GM12801 (cell line): Measurements from ENCODE around the gene DYNLL2.

ENCODE experiments used
- TF ChIP-seq, protein P1 (sequence below): IDR thresholded peaks from one replicate; pipeline ENCODE4 v1.5.1; 2011; ENCODE audit warnings: control low read depth; ENCODE audit not compliant: insufficient read length; ENCODE audit errors: extremely low read depth

DYNLL2 gene

DNA sequence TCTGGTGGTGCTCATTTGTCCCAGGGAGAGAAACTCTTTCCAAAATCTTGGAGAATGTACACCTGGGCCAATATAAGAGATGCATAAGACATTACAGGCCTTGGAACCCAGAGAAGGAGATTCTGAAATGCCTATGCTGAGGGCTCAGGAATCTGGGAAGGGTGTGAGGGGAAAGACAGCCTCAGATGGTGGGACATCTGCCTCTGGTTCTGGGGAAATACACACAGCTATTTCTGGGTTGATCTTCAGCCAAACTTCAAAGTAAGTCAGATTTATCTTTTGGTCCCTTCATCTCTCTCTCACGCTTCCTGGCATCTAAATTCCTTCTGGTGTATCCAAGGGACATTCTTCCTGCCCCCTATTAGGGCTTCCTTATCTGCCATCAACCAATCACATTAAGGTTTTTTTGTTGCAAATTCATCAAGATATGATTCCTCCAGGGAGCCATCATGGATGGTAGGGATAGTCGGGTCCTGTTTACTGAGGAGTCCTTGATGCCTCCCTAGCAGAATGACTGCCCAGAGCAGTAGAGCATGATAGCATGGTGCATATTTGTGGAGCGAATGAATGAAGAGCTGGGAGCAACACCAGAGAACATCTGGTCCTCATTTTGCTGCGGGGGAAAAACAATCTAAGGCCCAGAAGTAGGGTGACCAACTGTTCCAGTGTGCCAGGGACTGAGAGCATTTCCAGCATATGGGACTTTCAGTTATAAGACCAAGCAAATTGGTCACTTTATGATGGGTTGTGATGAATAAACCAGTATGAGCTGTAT, 35.7 kb upstream of the DYNLL2 start:
- TF ChIP-seq, protein P1, sequence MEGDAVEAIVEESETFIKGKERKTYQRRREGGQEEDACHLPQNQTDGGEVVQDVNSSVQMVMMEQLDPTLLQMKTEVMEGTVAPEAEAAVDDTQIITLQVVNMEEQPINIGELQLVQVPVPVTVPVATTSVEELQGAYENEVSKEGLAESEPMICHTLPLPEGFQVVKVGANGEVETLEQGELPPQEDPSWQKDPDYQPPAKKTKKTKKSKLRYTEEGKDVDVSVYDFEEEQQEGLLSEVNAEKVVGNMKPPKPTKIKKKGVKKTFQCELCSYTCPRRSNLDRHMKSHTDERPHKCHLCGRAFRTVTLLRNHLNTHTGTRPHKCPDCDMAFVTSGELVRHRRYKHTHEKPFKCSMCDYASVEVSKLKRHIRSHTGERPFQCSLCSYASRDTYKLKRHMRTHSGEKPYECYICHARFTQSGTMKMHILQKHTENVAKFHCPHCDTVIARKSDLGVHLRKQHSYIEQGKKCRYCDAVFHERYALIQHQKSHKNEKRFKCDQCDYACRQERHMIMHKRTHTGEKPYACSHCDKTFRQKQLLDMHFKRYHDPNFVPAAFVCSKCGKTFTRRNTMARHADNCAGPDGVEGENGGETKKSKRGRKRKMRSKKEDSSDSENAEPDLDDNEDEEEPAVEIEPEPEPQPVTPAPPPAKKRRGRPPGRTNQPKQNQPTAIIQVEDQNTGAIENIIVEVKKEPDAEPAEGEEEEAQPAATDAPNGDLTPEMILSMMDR, result no peak

DNA sequence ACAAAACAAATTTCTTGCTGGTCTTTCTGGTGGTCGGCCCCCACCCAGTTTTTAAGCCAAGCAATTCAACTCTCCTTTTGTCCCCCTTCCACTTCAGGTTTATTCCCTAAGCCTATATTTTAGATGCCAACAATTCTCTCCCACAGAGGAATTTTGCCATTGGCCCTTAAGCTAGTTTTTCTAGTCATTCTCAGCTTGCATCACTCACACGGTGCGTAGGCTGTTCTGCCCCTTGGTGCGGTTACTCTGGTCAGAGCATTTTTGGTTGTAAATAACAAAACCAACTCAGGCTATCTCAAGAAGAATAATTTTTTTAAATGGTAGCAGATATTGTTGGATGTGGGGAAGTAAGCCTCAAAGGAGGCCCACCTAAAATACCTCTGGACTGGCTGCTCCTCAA, 33.7 kb upstream of the DYNLL2 start:
- TF ChIP-seq, protein P1, result no peak

DNA sequence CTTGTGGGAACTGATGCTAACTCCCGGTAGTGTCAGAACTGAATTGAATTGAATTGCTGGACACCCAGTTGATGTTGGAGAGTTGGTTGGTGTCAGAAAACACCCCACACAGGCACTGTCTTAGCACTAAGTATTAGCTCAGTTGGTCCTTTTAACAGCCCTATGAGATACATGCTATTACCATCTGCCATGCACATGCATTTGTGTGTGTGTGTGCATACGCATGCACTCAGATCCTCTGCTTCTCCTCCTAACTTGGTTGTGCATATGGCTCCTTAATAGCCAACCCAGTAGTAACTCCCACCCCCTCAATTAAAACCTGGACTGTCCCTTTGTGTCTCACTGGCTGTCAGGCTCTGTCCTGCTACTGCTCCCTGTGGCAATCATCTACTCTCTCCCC, 32.3 kb upstream of the DYNLL2 start:
- TF ChIP-seq, protein P1, result no peak

DNA sequence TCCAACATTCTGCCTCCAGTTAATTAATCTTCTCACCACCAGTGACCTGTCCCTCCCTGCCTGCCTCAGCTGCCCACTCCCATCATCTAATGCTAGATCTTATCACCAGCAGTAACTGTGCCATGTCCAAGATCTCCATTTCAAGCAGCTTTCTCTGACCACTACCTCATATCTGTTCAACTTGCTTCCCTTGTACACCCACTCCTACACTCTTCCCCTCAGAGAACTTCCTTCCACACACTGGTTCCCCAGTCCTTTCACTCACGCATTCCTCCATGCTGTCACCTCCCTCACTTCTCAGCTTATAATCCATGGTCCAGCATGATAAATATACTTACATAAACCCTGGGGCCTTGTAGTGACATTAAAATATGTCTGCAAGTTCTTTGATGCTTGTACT, 31.8 kb upstream of the DYNLL2 start:
- TF ChIP-seq, protein P1, result no peak

DNA sequence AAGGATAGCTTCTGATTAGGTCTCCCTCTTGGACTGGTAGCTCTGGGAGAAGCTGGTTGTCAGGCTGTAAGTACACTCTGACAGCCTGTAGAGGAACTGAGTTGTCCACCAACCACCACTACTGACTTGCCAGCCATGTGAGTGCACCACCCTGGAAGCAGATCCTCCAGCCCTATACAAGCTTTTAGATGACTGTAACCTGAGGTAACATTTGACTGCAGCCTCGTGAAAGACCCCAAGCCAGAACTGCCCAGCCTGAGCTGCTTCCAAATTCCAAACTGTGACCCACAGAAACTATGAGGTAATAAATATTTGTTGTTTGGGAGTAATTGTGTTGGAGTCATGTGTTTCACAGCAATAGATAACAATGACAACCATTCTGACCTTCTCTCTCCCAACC, 30.8 kb upstream of the DYNLL2 start:
- TF ChIP-seq, protein P1, result no peak

DNA sequence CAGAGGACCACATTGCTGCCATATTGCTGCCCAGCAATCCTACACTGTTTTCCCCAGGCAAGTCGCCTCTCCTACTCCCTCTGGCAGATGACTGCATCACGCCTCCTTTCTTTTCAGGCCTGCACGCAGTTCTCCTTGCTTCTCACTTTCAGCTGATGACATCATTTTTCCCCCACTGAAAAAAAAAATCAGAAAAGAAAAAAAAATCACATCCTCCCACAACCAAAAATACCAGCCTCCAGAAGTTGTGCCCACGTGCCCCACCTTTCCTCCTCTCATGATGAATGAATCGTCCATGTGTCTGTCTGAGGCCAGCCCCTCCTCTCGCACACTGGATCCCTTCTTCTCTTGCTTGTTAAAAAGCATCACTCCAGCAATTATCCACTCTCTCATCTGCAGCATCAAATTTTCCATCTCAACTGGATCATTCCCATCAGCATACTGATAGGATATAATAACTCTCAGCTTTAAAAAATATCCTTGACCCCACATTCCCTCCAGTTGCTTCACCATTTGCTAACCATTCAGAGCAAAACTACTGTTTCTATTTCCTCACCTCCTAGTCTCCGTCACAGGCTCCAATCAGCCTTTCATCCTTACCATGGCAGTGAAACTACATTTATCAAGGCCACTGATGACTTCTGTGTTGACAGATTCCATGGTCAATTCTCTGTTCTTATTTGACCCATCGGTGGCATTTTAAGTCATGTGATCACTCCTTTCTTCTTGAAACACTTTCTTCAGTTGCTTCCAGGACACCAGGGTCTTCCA, 30.1 kb upstream of the DYNLL2 start:
- TF ChIP-seq, protein P1, result no peak

DNA sequence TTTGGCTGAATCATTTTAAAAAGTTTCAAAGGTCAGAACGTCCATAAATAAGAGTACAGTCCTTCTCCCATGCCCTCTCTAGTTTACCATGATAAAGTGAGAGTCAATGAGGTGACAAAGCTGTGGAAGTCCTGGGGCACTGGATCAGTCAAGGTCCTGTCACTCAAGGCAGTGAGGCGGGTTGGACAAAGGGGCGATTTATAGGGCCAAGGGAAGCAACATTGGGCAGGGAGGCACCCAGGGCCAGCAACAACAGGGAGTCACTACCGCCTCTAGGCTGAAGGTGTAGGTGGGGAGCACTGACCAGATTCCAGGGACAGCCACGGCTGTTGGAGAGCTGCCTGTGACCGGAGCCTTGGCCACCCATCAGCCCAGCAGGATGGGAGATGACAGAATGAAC, 28.6 kb upstream of the DYNLL2 start:
- TF ChIP-seq, protein P1, result no peak
